Lung (tissue), 12 donors: Measurements from ENCODE around the gene KANK4. TPM values are rescaled to one million over a fixed set of nuclear protein-coding genes. Genes with fewer than 3 reads are reported as not detected.

Experiments
- ATAC-seq: fragments of 200-7000 bp; cut with Tn5 transposase; one replicate; pipeline ENCODE4 v1.9.1; 2020; ENCODE audit warnings: moderate number of reproducible peaks; ENCODE audit not compliant: insufficient read depth, low FRiP score
- DNase-seq, 3 donors: peaks; one replicate each; pipeline ENCODE4 v3.0.0-alpha.2; 2013 to 2017
- H3K27ac ChIP-seq, 2 donors: one replicate each; pipeline ENCODE4 v1.5.1; 2013; ENCODE audit warnings: mild to moderate bottlenecking in 2 of 2, moderate library complexity in 2 of 2, control low read depth in 1 of 2, inconsistent platforms in 1 of 2, low read depth in 1 of 2, low read length in 1 of 2
- H3K27me3 ChIP-seq, 3 donors: one replicate each; pipeline ENCODE4 v1.5.1; 2013; ENCODE audit warnings: low read length in 2 of 3; ENCODE audit not compliant: control insufficient read depth in 3 of 3, insufficient read depth in 3 of 3
- H3K36me3 ChIP-seq, 4 donors: one replicate each; pipeline ENCODE4 v1.5.1; 2013; ENCODE audit warnings: low read length in 4 of 4, mild to moderate bottlenecking in 1 of 4, moderate library complexity in 1 of 4; ENCODE audit not compliant: control insufficient read depth in 4 of 4, insufficient read depth in 4 of 4
- H3K4me1 ChIP-seq, 5 donors: one replicate each; pipeline ENCODE4 v1.5.1; 2013; ENCODE audit warnings: low read length in 5 of 5, mild to moderate bottlenecking in 2 of 5, moderate library complexity in 1 of 5; ENCODE audit not compliant: control insufficient read depth in 5 of 5, insufficient read depth in 5 of 5
- H3K4me3 ChIP-seq: one replicate; pipeline ENCODE4 v1.5.1; 2013; ENCODE audit warnings: mild to moderate bottlenecking, control low read depth, moderate library complexity
- H3K9ac ChIP-seq, 2 donors: one replicate each; pipeline ENCODE4 v1.5.1; 2013; ENCODE audit warnings: low read length in 2 of 2, control low read depth in 1 of 2; ENCODE audit not compliant: insufficient read depth in 1 of 2
- H3K9me3 ChIP-seq, 4 donors: one replicate each; pipeline ENCODE4 v1.5.1; 2013; ENCODE audit warnings: low read length in 3 of 4, mild to moderate bottlenecking in 1 of 4, moderate library complexity in 1 of 4; ENCODE audit not compliant: control insufficient read depth in 4 of 4, insufficient read depth in 3 of 4
- CTCF ChIP-seq: IDR thresholded peaks from 2 replicates; pipeline ENCODE4 v1.5.1; 2012; ENCODE audit warnings: mild to moderate bottlenecking; ENCODE audit errors: control extremely low read depth, extremely low read depth
- WGBS, 2 donors: extraction: QIAGEN DNeasy Blood & Tissue Kit; methylation state at CpG; one replicate each; pipeline ENCODE4 v1.1.7; 2013; 5-methylcytosine and 5-hydroxymethylcytosine counted together
- polyA plus RNA-seq, 2 donors: library from polyadenylated mRNA; stranded (reverse); fragments of 200-250 nt; gene quantifications; one replicate each; pipeline ENCODE4 v1.2.1, GENCODE V29; 2013
- total RNA-seq, 2 donors: library from RNA; depleted of rRNA in 1 of 2; stranded (reverse); fragments of >200 nt in 1 of 2; gene quantifications; one replicate each; pipeline ENCODE4 v1.2.1, GENCODE V29; 2014 to 2021
- donor health status: control.
- donor health status: control.
- donor health status: Bipolar disorder and iron deficiency.
- donor health status: healthy.
- donor health status: DM: yes; HTN: yes; CAD: no.

Gene KANK4
- total and polyA plus RNA-seq, 4 donors = 0.10 to 11.4 (median 0.99) TPM

- Histone ChIP-seq H3K9ac (peak overlapping the region in 1 of 2 donors; percentile 7), H3K36me3 (no peaks in the 10 kb centered on the region), H3K9me3 (no peaks in the 10 kb centered on the region), H3K27ac (no peak overlapping the region), H3K4me1 (peaks cover 0 to 11% (median 6%) of the 10 kb centered on the region in 5 donors), H3K27me3 (peaks cover 0 to 10% (median 0%) of the 10 kb centered on the region in 3 donors), H3K4me3 (no peak overlapping the region)
- 83 to 87% methylated on average over 16 of the region's 16 CpGs for WGBS, 2 donors
- ATAC-seq (no peak), DNase-seq (peak in 2 of 3 donors; percentile 47 to 62)
- no peak for TF ChIP-seq CTCF
Measured at GRCh38 chr1:62314454-62315350, 4.5 kb downstream of the KANK4 start.

- Histone ChIP-seq H3K9me3 (no peaks in the 10 kb centered on the region), H3K4me1 (peaks cover 0 to 3% (median 0%) of the 10 kb centered on the region in 5 donors), H3K27ac (no peak overlapping the region), H3K4me3 (no peak overlapping the region), H3K9ac (no peak overlapping the region), H3K27me3 (peaks cover 0 to 1% (median 0%) of the 10 kb centered on the region in 3 donors), H3K36me3 (no peaks in the 10 kb centered on the region)
- ATAC-seq = no peak
- no peak for TF ChIP-seq CTCF
- DNase-seq = no peak
- 76 to 87% methylated on average over 4 of the region's 4 CpGs for WGBS, 2 donors
Measured at GRCh38 chr1:62312698-62313097, 6.5 kb downstream of the KANK4 start.

GRCh38 chr1:62311473-62311943 lies 7.7 kb downstream of the KANK4 start:
- Histone ChIP-seq H3K36me3 (no peaks in the 10 kb centered on the region), H3K27me3 (no peaks in the 10 kb centered on the region), H3K4me3 (no peak overlapping the region), H3K27ac (no peak overlapping the region), H3K9ac (no peak overlapping the region), H3K9me3 (no peaks in the 10 kb centered on the region), H3K4me1 (peaks cover 0 to 3% (median 0%) of the 10 kb centered on the region in 5 donors)
- ATAC-seq (no peak), DNase-seq (no peak)
- WGBS, 2 donors = 76 to 83% methylated on average over 6 of the region's 6 CpGs
- no peak for TF ChIP-seq CTCF
